HepG2 (cell line): ENCODE results near the gene CIROP. TPM values are rescaled to one million over a fixed set of nuclear protein-coding genes. Genes with fewer than 3 reads are reported as not detected.

Experiments used
- BORCS8-MEF2B ChIP-seq: sonication (generic); formaldehyde crosslinking; IDR thresholded peaks from 2 replicates; pipeline ENCODE4 v1.8.0; 2022; ENCODE audit warnings: mild to moderate bottlenecking, missing genetic modification reagents
- CEBPG ChIP-seq: IDR thresholded peaks from 2 replicates; pipeline ENCODE4 v1.6.1; 2016
- FIP1L1 ChIP-seq: fragments of 200-400 bp; formaldehyde crosslinking; IDR thresholded peaks from 2 replicates; pipeline ENCODE4 v1.6.1; 2018; ENCODE audit warnings: low read depth, mild to moderate bottlenecking, low read length, moderate library complexity, borderline replicate concordance; ENCODE audit not compliant: insufficient read depth
- GABPB1 ChIP-seq: IDR thresholded peaks from 2 replicates; pipeline ENCODE4 v1.6.1; 2016; ENCODE audit warnings: mild to moderate bottlenecking, missing genetic modification reagents, moderate library complexity, missing compliant biosample characterization
- GATAD1 ChIP-seq: IDR thresholded peaks from 2 replicates; pipeline ENCODE4 v1.6.1; 2016; ENCODE audit warnings: missing genetic modification reagents, missing compliant biosample characterization
- GZF1 ChIP-seq: sonication (generic); formaldehyde crosslinking; IDR thresholded peaks from 2 replicates; pipeline ENCODE4 v1.5.1; 2020; ENCODE audit warnings: mild to moderate bottlenecking, missing genetic modification reagents
- HNRNPLL ChIP-seq: fragments of 200-400 bp; formaldehyde crosslinking; IDR thresholded peaks from 2 replicates; pipeline ENCODE4 v1.6.1; 2017; ENCODE audit warnings: mild to moderate bottlenecking, low read depth, low read length; ENCODE audit not compliant: poor library complexity, severe bottlenecking
- MIXL1 ChIP-seq: IDR thresholded peaks from 2 replicates; pipeline ENCODE4 v1.6.1; 2016
- MTF1 ChIP-seq: sonication (generic); formaldehyde crosslinking; IDR thresholded peaks from 2 replicates; pipeline ENCODE4 v1.5.0; 2020; ENCODE audit warnings: missing genetic modification reagents
- RXRB ChIP-seq: IDR thresholded peaks from 2 replicates; pipeline ENCODE4 v1.6.1; 2016; ENCODE audit warnings: borderline replicate concordance, missing genetic modification reagents, missing compliant biosample characterization
- SAP130 ChIP-seq: IDR thresholded peaks from 2 replicates; pipeline ENCODE4 v1.6.1; 2016; ENCODE audit warnings: low read depth
- SMARCC2 ChIP-seq: fragments of 450-650 bp; IDR thresholded peaks from 2 replicates; pipeline ENCODE4 v1.6.1; 2017; ENCODE audit warnings: antibody characterized with exemption, mild to moderate bottlenecking
- SRSF4 ChIP-seq: fragments of 200-400 bp; formaldehyde crosslinking; IDR thresholded peaks from one replicate; pipeline ENCODE4 v1.6.1; 2018; ENCODE audit warnings: mild to moderate bottlenecking, low read depth, low read length, moderate library complexity; ENCODE audit not compliant: poor library complexity, severe bottlenecking
- SSRP1 ChIP-seq: IDR thresholded peaks from 2 replicates; pipeline ENCODE4 v1.6.1; 2016; ENCODE audit warnings: control low read depth
- USF2 ChIP-seq, 2 experiments: sonication (generic) in 1 of 2; formaldehyde crosslinking in 1 of 2; IDR thresholded peaks; 2 replicates each; pipeline versions ENCODE4 v1.5.1 to v1.6.1; 2011 to 2020; ENCODE audit warnings: borderline replicate concordance in 1 of 2, low read depth in 1 of 2, low read length in 1 of 2, mild to moderate bottlenecking in 1 of 2, missing genetic modification reagents in 1 of 2, moderate library complexity in 1 of 2
- YEATS4 ChIP-seq: sonication (generic); formaldehyde crosslinking; IDR thresholded peaks from 2 replicates; pipeline ENCODE4 v1.4.0; 2020; ENCODE audit warnings: missing genetic modification reagents, borderline replicate concordance
- ZBTB7A ChIP-seq: sonication (generic); formaldehyde crosslinking; IDR thresholded peaks from 2 replicates; pipeline ENCODE4 v1.8.0; 2022; ENCODE audit warnings: mild to moderate bottlenecking, missing genetic modification reagents
- ZNF329 ChIP-seq: sonication (generic); formaldehyde crosslinking; IDR thresholded peaks from 2 replicates; pipeline ENCODE4 v1.9.0; 2021; ENCODE audit warnings: low read depth, mild to moderate bottlenecking, missing genetic modification reagents
- ZNF414 ChIP-seq: sonication (generic); formaldehyde crosslinking; IDR thresholded peaks from 2 replicates; pipeline ENCODE4 v1.5.0; 2020; ENCODE audit warnings: missing genetic modification reagents
- ZNF674 ChIP-seq: sonication (generic); formaldehyde crosslinking; IDR thresholded peaks from 2 replicates; pipeline ENCODE4 v1.5.0; 2020; ENCODE audit warnings: low read depth, mild to moderate bottlenecking, missing genetic modification reagents
- ZNF678 ChIP-seq: sonication (generic); formaldehyde crosslinking; IDR thresholded peaks from 2 replicates; pipeline ENCODE4 v1.4.0; 2020; ENCODE audit warnings: mild to moderate bottlenecking, missing genetic modification reagents
- ZNF850 ChIP-seq: sonication (generic); formaldehyde crosslinking; conservative IDR thresholded peaks from 2 replicates; pipeline ENCODE4 v1.9.0; 2021; ENCODE audit warnings: mild to moderate bottlenecking, missing genetic modification reagents
- polyA plus RNA-seq, 8 experiments: library from polyadenylated mRNA; depleted of rRNA in 3 of 8; stranded (reverse) in 7 of 8; unstranded in 1 of 8; fragments of >200 nt; fragmentation: Illumina TruSeq in 4 of 8; extraction: Trizol in 4 of 8; gene quantifications; 2 replicates each; pipeline versions ENCODE4 v1.2.1 to v1.2.3, GENCODE V29; 2011 to 2016; ENCODE audit warnings: low read depth in 4 of 8, missing spikeins in 1 of 8, mixed read lengths in 1 of 8; ENCODE audit not compliant: insufficient read depth in 1 of 8
- total RNA-seq, 5 experiments: library from RNA; depleted of rRNA; stranded (reverse); fragments of >200 nt; fragmentation: Illumina TruSeq; extraction: Trizol; gene quantifications; 2 replicates each; pipeline ENCODE4 v1.2.3, GENCODE V29; 2016; ENCODE audit warnings: low read depth in 1 of 5

The CIROP gene
- total and polyA plus RNA-seq, 2 of the 13 experiments (the other 11 are each of a cell fraction or from before 2014, with no cell fraction given) = 0.07 TPM; not detected in 1

GRCh38 chr14:23071921-23072539, 32.8 kb downstream of the CIROP start (continued):
- TF ChIP-seq FIP1L1 (0 out of 2 replicates have a peak, but pooled peaks have one; percentile 10), ZNF414 (peak; percentile 3; the same call in 1 of the 2 replicates), ZBTB7A (CRISPR knock-in tag) (peak; percentile 13; the same call in 1 of the 2 replicates), SRSF4 (no peak), USF2 (IDR thresholded peaks at IDR 0.05; ENCODE audit: low read depth, low read length) (no peak), USF2 (CRISPR knock-in tag; IDR thresholded peaks at IDR 0.05; ENCODE audit: borderline replicate concordance) (0 out of 2 replicates have a peak, but pooled peaks have one; percentile 42), GZF1 (CRISPR knock-in tag) (no peak), HNRNPLL (no peak), CEBPG (CRISPR knock-in tag) (no peak), SMARCC2 (no peak), GABPB1 (CRISPR knock-in tag) (no peak), SAP130 (CRISPR knock-in tag) (no peak), ZNF850 (CRISPR knock-in tag) (no peak), RXRB (CRISPR knock-in tag) (no peak), ZNF329 (0 out of 2 replicates have a peak, but pooled peaks have one; percentile 6), SSRP1 (CRISPR knock-in tag) (peak; percentile 86; the same call in 1 of the 2 replicates), ZNF678 (0 out of 2 replicates have a peak, but pooled peaks have one; percentile 45), YEATS4 (CRISPR knock-in tag) (no peak), GATAD1 (no peak), MIXL1 (CRISPR knock-in tag) (0 out of 2 replicates have a peak, but pooled peaks have one; percentile 2), MTF1 (CRISPR knock-in tag) (no peak), BORCS8-MEF2B (CRISPR knock-in tag) (peak; percentile 20; the same call in 1 of the 2 replicates), ZNF674 (CRISPR knock-in tag) (no peak)
